H1 (cell line): ENCODE results near the gene TPBGL. TPM values are rescaled to one million over a fixed set of nuclear protein-coding genes. Genes with fewer than 3 reads are reported as not detected.

Experiments used
- ASH2L ChIP-seq: fragments of 200-600, 300-600 bp; sonication (generic); IDR thresholded peaks from one replicate; pipeline ENCODE4 v1.7.1; 2017; ENCODE audit warnings: low read length
- CHD2 ChIP-seq: IDR thresholded peaks from 2 replicates; pipeline ENCODE4 v1.6.1; 2012; ENCODE audit warnings: low read length, improper control_type of control experiment
- GTF2F1 ChIP-seq: IDR thresholded peaks from 2 replicates; pipeline ENCODE4 v1.6.1; 2012; ENCODE audit warnings: low read depth, low read length, improper control_type of control experiment, borderline replicate concordance
- HDAC6 ChIP-seq: IDR thresholded peaks from one replicate; pipeline ENCODE4 v1.7.1; 2012; ENCODE audit warnings: low read depth, mild to moderate bottlenecking, inconsistent platforms, low read length, moderate library complexity
- JUN ChIP-seq: IDR thresholded peaks from 2 replicates; pipeline ENCODE4 v1.6.1; 2011; ENCODE audit warnings: low read depth, mild to moderate bottlenecking, improper control_type of control experiment, low read length
- RBBP5 ChIP-seq: IDR thresholded peaks from 2 replicates; pipeline ENCODE4 v1.7.1; 2012; ENCODE audit warnings: low read depth, mild to moderate bottlenecking, inconsistent platforms, low read length, moderate library complexity, borderline replicate concordance
- RXRA ChIP-seq: IDR thresholded peaks from 2 replicates; pipeline ENCODE4 v1.6.1; 2011; ENCODE audit warnings: low read depth, mild to moderate bottlenecking, low read length, moderate library complexity; ENCODE audit not compliant: insufficient read depth
- SUZ12 ChIP-seq: fragments of 200-600 bp; sonication (generic); IDR thresholded peaks from 2 replicates; pipeline ENCODE4 v1.6.1; 2012; ENCODE audit warnings: mild to moderate bottlenecking, inconsistent platforms, low read length, moderate library complexity, mixed read lengths
- TCF12 ChIP-seq: IDR thresholded peaks from 2 replicates; pipeline ENCODE4 v1.6.1; 2011; ENCODE audit warnings: low read depth, mild to moderate bottlenecking, low read length
- polyA plus RNA-seq, 7 experiments: library from polyadenylated mRNA; depleted of rRNA in 3 of 7; stranded (reverse) in 5 of 7; unstranded in 2 of 7; fragments of >200 nt in 5 of 7; fragments of 200-250 nt in 2 of 7; gene quantifications; 1 replicate in 5 of 7; 2 replicates in 1 of 7; 4 replicates in 1 of 7; pipeline versions ENCODE4 v1.2.1 to v1.2.3, GENCODE V29; 2011 to 2013; ENCODE audit warnings: missing spikeins in 2 of 7, mixed read lengths in 2 of 7
- total RNA-seq: library from RNA; stranded (reverse); fragmentation: NEBNext Ultra II Directional; extraction: Animal tissue kit (Norgen Biotek cat#: 25700); gene quantifications from 2 replicates; pipeline ENCODE4 v1.2.1, GENCODE V29; 2021
- TF ChIP-seq, protein P1 (sequence below): fragments of 300-600 bp; sonication (generic); IDR thresholded peaks from 2 replicates; pipeline ENCODE4 v1.7.1; 2012; ENCODE audit warnings: low read length, moderate library complexity, mild to moderate bottlenecking, inconsistent platforms; ENCODE audit not compliant: insufficient replicate concordance
- TF ChIP-seq, protein P2 (sequence below): IDR thresholded peaks from 2 replicates; pipeline ENCODE4 v1.6.1; 2012; ENCODE audit warnings: inconsistent platforms
- TF ChIP-seq, protein P3 (sequence below): IDR thresholded peaks from 2 replicates; pipeline ENCODE4 v1.6.1; 2011; ENCODE audit warnings: low read depth, mild to moderate bottlenecking, low read length; ENCODE audit not compliant: insufficient read depth

TPBGL gene
- total and polyA plus RNA-seq, 2 of the 8 experiments (the other 6 are each of a cell fraction or from before 2014, with no cell fraction given): 0.26 to 0.37 TPM

DNA sequence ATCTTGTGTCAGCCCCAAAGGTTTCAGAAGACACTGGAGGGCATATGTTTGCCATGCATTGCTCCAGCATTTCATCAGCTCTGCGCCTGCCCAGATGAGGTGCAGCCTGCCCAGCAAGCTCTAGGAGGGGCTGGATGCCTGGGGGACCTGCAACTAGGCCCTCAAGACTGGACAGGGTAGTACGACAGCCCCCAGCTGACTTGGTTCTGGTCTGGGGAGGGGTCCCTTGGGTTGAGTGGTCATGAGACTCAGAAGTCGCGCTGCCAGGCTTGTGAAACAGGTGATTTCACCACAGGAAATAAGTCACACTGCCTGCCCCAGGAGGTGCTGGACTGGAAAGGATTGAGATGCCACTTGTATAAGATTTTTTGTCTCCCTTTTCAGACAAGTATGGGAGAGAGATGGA is 23.4 kb downstream of the TPBGL start (continued):
- TF ChIP-seq, protein P1, sequence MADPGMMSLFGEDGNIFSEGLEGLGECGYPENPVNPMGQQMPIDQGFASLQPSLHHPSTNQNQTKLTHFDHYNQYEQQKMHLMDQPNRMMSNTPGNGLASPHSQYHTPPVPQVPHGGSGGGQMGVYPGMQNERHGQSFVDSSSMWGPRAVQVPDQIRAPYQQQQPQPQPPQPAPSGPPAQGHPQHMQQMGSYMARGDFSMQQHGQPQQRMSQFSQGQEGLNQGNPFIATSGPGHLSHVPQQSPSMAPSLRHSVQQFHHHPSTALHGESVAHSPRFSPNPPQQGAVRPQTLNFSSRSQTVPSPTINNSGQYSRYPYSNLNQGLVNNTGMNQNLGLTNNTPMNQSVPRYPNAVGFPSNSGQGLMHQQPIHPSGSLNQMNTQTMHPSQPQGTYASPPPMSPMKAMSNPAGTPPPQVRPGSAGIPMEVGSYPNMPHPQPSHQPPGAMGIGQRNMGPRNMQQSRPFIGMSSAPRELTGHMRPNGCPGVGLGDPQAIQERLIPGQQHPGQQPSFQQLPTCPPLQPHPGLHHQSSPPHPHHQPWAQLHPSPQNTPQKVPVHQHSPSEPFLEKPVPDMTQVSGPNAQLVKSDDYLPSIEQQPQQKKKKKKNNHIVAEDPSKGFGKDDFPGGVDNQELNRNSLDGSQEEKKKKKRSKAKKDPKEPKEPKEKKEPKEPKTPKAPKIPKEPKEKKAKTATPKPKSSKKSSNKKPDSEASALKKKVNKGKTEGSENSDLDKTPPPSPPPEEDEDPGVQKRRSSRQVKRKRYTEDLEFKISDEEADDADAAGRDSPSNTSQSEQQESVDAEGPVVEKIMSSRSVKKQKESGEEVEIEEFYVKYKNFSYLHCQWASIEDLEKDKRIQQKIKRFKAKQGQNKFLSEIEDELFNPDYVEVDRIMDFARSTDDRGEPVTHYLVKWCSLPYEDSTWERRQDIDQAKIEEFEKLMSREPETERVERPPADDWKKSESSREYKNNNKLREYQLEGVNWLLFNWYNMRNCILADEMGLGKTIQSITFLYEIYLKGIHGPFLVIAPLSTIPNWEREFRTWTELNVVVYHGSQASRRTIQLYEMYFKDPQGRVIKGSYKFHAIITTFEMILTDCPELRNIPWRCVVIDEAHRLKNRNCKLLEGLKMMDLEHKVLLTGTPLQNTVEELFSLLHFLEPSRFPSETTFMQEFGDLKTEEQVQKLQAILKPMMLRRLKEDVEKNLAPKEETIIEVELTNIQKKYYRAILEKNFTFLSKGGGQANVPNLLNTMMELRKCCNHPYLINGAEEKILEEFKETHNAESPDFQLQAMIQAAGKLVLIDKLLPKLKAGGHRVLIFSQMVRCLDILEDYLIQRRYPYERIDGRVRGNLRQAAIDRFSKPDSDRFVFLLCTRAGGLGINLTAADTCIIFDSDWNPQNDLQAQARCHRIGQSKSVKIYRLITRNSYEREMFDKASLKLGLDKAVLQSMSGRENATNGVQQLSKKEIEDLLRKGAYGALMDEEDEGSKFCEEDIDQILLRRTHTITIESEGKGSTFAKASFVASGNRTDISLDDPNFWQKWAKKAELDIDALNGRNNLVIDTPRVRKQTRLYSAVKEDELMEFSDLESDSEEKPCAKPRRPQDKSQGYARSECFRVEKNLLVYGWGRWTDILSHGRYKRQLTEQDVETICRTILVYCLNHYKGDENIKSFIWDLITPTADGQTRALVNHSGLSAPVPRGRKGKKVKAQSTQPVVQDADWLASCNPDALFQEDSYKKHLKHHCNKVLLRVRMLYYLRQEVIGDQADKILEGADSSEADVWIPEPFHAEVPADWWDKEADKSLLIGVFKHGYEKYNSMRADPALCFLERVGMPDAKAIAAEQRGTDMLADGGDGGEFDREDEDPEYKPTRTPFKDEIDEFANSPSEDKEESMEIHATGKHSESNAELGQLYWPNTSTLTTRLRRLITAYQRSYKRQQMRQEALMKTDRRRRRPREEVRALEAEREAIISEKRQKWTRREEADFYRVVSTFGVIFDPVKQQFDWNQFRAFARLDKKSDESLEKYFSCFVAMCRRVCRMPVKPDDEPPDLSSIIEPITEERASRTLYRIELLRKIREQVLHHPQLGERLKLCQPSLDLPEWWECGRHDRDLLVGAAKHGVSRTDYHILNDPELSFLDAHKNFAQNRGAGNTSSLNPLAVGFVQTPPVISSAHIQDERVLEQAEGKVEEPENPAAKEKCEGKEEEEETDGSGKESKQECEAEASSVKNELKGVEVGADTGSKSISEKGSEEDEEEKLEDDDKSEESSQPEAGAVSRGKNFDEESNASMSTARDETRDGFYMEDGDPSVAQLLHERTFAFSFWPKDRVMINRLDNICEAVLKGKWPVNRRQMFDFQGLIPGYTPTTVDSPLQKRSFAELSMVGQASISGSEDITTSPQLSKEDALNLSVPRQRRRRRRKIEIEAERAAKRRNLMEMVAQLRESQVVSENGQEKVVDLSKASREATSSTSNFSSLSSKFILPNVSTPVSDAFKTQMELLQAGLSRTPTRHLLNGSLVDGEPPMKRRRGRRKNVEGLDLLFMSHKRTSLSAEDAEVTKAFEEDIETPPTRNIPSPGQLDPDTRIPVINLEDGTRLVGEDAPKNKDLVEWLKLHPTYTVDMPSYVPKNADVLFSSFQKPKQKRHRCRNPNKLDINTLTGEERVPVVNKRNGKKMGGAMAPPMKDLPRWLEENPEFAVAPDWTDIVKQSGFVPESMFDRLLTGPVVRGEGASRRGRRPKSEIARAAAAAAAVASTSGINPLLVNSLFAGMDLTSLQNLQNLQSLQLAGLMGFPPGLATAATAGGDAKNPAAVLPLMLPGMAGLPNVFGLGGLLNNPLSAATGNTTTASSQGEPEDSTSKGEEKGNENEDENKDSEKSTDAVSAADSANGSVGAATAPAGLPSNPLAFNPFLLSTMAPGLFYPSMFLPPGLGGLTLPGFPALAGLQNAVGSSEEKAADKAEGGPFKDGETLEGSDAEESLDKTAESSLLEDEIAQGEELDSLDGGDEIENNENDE: no peak
- TF ChIP-seq CHD2 (no peak), RBBP5 (no peak), ASH2L (no peak), TCF12 (no peak), GTF2F1 (no peak), SUZ12 (no peak), HDAC6 (no peak), JUN (no peak), RXRA (no peak)
- TF ChIP-seq, protein P2, sequence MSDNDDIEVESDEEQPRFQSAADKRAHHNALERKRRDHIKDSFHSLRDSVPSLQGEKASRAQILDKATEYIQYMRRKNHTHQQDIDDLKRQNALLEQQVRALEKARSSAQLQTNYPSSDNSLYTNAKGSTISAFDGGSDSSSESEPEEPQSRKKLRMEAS: no peak
- TF ChIP-seq, protein P3, sequence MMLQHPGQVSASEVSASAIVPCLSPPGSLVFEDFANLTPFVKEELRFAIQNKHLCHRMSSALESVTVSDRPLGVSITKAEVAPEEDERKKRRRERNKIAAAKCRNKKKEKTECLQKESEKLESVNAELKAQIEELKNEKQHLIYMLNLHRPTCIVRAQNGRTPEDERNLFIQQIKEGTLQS: no peak
